ENCODE measurements around the gene NCOR2. TPM values are rescaled to one million over a fixed set of nuclear protein-coding genes. Genes with fewer than 3 reads are reported as not detected.
A peak's percentile ranks its signal among the peaks of the same experiment; 100 is the strongest.

Gene NCOR2
- total RNA-seq, 1 experiment from 2014 or later, result 153 TPM

DNA sequence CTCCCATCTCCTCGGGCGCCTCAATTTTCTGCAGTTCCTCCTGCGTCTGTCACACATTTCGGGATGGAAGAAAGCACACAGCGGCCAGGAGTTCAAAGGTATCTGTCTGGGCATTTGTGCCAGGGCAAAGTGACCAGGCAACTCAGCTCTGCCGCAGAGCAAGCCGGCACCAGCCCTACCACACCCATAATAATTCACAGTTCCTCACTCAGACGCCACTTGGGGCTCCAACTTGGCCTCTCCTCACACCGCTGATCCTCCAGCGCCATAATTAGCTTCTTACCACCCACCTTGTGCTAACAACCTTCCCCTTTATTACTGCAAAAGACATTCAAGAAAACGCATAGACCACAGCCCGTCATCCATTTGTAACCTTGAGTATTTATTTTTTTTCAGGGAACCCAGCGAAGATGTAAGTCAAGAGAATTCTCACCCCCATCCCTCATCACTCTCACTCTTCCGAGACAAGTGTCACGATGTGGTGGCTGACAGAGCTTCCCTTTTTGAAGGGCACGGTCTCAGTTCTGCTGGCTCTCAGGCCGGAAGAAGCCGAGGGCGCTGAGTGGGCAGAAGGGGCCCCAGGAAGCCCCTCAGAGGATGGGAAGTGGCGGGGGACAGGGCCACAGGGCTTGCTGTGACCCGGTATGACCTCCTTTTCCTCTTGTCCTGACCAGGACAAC is 25.2 kb upstream of the NCOR2 start (continued):
- TF ChIP-seq, protein P1, sequence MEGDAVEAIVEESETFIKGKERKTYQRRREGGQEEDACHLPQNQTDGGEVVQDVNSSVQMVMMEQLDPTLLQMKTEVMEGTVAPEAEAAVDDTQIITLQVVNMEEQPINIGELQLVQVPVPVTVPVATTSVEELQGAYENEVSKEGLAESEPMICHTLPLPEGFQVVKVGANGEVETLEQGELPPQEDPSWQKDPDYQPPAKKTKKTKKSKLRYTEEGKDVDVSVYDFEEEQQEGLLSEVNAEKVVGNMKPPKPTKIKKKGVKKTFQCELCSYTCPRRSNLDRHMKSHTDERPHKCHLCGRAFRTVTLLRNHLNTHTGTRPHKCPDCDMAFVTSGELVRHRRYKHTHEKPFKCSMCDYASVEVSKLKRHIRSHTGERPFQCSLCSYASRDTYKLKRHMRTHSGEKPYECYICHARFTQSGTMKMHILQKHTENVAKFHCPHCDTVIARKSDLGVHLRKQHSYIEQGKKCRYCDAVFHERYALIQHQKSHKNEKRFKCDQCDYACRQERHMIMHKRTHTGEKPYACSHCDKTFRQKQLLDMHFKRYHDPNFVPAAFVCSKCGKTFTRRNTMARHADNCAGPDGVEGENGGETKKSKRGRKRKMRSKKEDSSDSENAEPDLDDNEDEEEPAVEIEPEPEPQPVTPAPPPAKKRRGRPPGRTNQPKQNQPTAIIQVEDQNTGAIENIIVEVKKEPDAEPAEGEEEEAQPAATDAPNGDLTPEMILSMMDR (IDR thresholded peaks at IDR 0.05 in 2 of 3, conservative IDR thresholded peaks at IDR 0.05 in 1 of 3; ENCODE audit: borderline replicate concordance in 1 of 3, insufficient read depth in 1 of 3, low read depth in 2 of 3, low read length in 2 of 3), result no peak
- no peak for TF ChIP-seq YY1 (IDR thresholded peaks at IDR 0.05; ENCODE audit: extremely low read depth, insufficient replicate concordance, low read depth, low read length)
- no peak for TF ChIP-seq TCF7L2 (IDR thresholded peaks at IDR 0.05; ENCODE audit: borderline replicate concordance, extremely low read depth, insufficient read depth, insufficient read length)
- no peak for TF ChIP-seq POLR2A (IDR thresholded peaks at IDR 0.05; ENCODE audit: borderline replicate concordance, extremely low read depth, insufficient read depth, insufficient read length)
- no peak for TF ChIP-seq POLR2AphosphoS5 (IDR thresholded peaks at IDR 0.05; ENCODE audit: low read depth, low read length)

DNA sequence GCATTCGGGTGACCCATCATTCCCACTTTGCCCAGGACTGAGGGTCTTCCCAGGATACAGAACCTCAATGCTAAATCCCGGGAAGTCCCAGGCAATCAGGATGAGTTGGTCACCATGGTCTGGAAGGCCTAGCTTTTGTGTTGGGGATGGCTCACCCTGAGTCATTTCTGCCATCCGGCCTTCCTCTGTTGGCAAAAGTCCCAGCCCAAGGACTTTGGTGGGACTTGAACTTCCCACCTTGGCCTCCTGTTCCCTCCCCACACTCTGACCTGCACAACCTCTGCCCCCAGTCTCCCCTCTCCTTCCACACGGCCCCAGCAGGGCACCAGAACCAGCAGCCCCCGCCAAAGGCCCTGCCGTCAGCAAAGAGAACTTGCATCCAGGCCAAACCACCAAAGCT is 24.6 kb upstream of the NCOR2 start:
- no peaks in the 10 kb centered on the region for H3K27me3 ChIP-seq (ENCODE audit: insufficient read depth, low read length)
- H3K27ac ChIP-seq (ENCODE audit: low read depth, low read length), result peak overlapping the region; percentile 15; the same call in 1 of the 2 replicates
- ATAC-seq (peak; percentile 68), DNase-seq (ENCODE audit: low read depth, low spot score) (no peak)
- peak overlapping the region; percentile 52 for H3K9ac ChIP-seq (ENCODE audit: low read length)
- peaks cover 19 to 38% of the 10 kb centered on the region in 2 experiments for H3K4me1 ChIP-seq (ENCODE audit: control insufficient read depth in 1 of 2, insufficient read depth in 2 of 2, low read length in 2 of 2)
- no peaks in the 10 kb centered on the region for H3K79me2 ChIP-seq (ENCODE audit: insufficient read depth, low read length)
- peak overlapping the region; percentile 64 for H3K4me2 ChIP-seq (ENCODE audit: low read length)
- ChIA-PET POLR2A (no interaction called here), CTCF (no interaction called here), RAD21 (ENCODE audit: low non-redundant PET in 1 of 2, low total read pairs in 2 of 2, uncharacterized antibody in 2 of 2, unreplicated experiment in 2 of 2) (no interaction called here)
- H3K4me3 ChIP-seq (replicated peaks in 1 of 2; ENCODE audit: low read depth in 1 of 2, low read length in 2 of 2), result peak overlapping the region in 1 of 2 experiments; percentile 13; a peak in 1 of 4 replicates
- no peaks in the 10 kb centered on the region for H3K9me3 ChIP-seq (ENCODE audit: control insufficient read depth in 1 of 2, insufficient read depth in 1 of 2, low read depth in 1 of 2, low read length in 2 of 2)
- BruUV-seq (replicated peaks), result no TSS peak
- peak overlapping the region; percentile 44 for H2AFZ ChIP-seq (ENCODE audit: low read depth, low read length, poor library complexity, severe bottlenecking)
- intact Hi-C loops (cut with micrococcal nuclease), result no loop called here
- H3K9me2 ChIP-seq (ENCODE audit: insufficient read depth), result no peaks in the 10 kb centered on the region
- no peaks in the 10 kb centered on the region for H4K20me1 ChIP-seq (ENCODE audit: insufficient read depth)
- H3K36me3 ChIP-seq (ENCODE audit: control insufficient read depth in 1 of 2, insufficient read depth in 2 of 2, low read length in 2 of 2), result no peaks in the 10 kb centered on the region
- TF ChIP-seq JUND (IDR thresholded peaks at IDR 0.05), result peak; percentile 74
- no peak for TF ChIP-seq EZH2 (IDR thresholded peaks at IDR 0.05)
- peak; percentile 12 for TF ChIP-seq TCF7L2 (IDR thresholded peaks at IDR 0.05; ENCODE audit: borderline replicate concordance, extremely low read depth, insufficient read depth, insufficient read length)
- no peak for TF ChIP-seq ZFX (IDR thresholded peaks at IDR 0.05)
- TF ChIP-seq MAX (IDR thresholded peaks at IDR 0.05), result no peak
- TF ChIP-seq POLR2AphosphoS5 (IDR thresholded peaks at IDR 0.05; ENCODE audit: low read depth, low read length), result peak; percentile 67; the same call in 1 of the 2 replicates
- peak; percentile 94 for TF ChIP-seq FOSL1 (IDR thresholded peaks at IDR 0.05; ENCODE audit: low read depth)
- peak; percentile 7; the same call in 1 of the 2 replicates for TF ChIP-seq CBX3 (IDR thresholded peaks at IDR 0.05; ENCODE audit: low read depth)
- no peak for TF ChIP-seq POLR2A (IDR thresholded peaks at IDR 0.05; ENCODE audit: borderline replicate concordance, extremely low read depth, insufficient read depth, insufficient read length)
- TF ChIP-seq EGR1 (IDR thresholded peaks at IDR 0.05; ENCODE audit: low read depth), result no peak
- no peak for TF ChIP-seq ATF3 (IDR thresholded peaks at IDR 0.05)
- TF ChIP-seq EZH2phosphoT487 (IDR thresholded peaks at IDR 0.05; ENCODE audit: borderline replicate concordance), result no peak
- TF ChIP-seq, protein P1 (IDR thresholded peaks at IDR 0.05 in 2 of 3, conservative IDR thresholded peaks at IDR 0.05 in 1 of 3; ENCODE audit: borderline replicate concordance in 1 of 3, insufficient read depth in 1 of 3, low read depth in 2 of 3, low read length in 2 of 3), result no peak
- TF ChIP-seq ZNF274 (IDR thresholded peaks at IDR 0.05; ENCODE audit: low read depth, low read length), result no peak
- TF ChIP-seq ELF1 (IDR thresholded peaks at IDR 0.05; ENCODE audit: borderline replicate concordance, low read depth), result no peak
- TF ChIP-seq SIN3A (IDR thresholded peaks at IDR 0.05; ENCODE audit: low read depth), result no peak
- no peak for TF ChIP-seq RAD21 (IDR thresholded peaks at IDR 0.05; ENCODE audit: low read depth)
- no peak for TF ChIP-seq SRF (IDR thresholded peaks at IDR 0.05; ENCODE audit: low read depth)
- TF ChIP-seq YY1 (IDR thresholded peaks at IDR 0.05; ENCODE audit: extremely low read depth, insufficient replicate concordance, low read depth, low read length), result no peak

Measured in HCT116 (cell line).